A673 (cell line): ENCODE measurements around the gene ZNF319. TPM values are rescaled to one million over a fixed set of nuclear protein-coding genes. Genes with fewer than 3 reads are reported as not detected.

ENCODE experiments used
- BruUV-seq: library from RNA; stranded (reverse); fragments of 400-500 nt; replicated peaks from 2 replicates; lab custom pipeline; 2021; lab: Mats Ljungman, UMichigan
- CTCF ChIA-PET: fragments of 300-600 bp; sonication (Branson Sonifier 250); formaldehyde crosslinking; loops from one replicate; lab custom pipeline; 2022; ENCODE audit warnings: antibody characterized with exemption; lab: Charles Lee
- POLR2A ChIA-PET: fragments of 300-600 bp; sonication (Branson Sonifier 250); formaldehyde crosslinking; loops from one replicate; lab custom pipeline; 2022; ENCODE audit warnings: antibody characterized with exemption; ENCODE audit not compliant: low non-redundant PET; lab: Charles Lee
- DNase-seq: peaks from one replicate; pipeline ENCODE4 v3.0.0-alpha.2; 2015; ENCODE audit warnings: low spot score
- H3K27ac ChIP-seq: fragments of 200-600 bp; sonication (generic); 2 replicates; pipeline ENCODE4 v1.5.1; 2016; ENCODE audit warnings: mixed run types, low read depth, mild to moderate bottlenecking, mixed read lengths, antibody characterized with exemption, low read length; ENCODE audit not compliant: poor library complexity, severe bottlenecking
- H3K27me3 ChIP-seq: fragments of 200-600 bp; sonication (generic); replicated peaks from 2 replicates; pipeline ENCODE4 v1.6.1; 2017; ENCODE audit warnings: mixed run types, low read depth, mild to moderate bottlenecking, mixed read lengths, antibody characterized with exemption, low read length; ENCODE audit not compliant: insufficient read depth, poor library complexity
- H3K36me3 ChIP-seq: fragments of 200-600 bp; sonication (generic); 2 replicates; pipeline ENCODE4 v1.6.1; 2016; ENCODE audit warnings: mixed run types, mild to moderate bottlenecking, mixed read lengths, antibody characterized with exemption, low read length; ENCODE audit not compliant: insufficient read depth, poor library complexity, severe bottlenecking
- H3K4me1 ChIP-seq: fragments of 200-600 bp; sonication (generic); 2 replicates; pipeline ENCODE4 v1.6.1; 2017; ENCODE audit warnings: mixed run types, mild to moderate bottlenecking, mixed read lengths, antibody characterized with exemption, low read length; ENCODE audit not compliant: insufficient read depth, poor library complexity, severe bottlenecking
- H3K4me3 ChIP-seq: fragments of 200-600 bp; sonication (generic); 2 replicates; pipeline ENCODE4 v1.5.1; 2016; ENCODE audit warnings: low read depth, mixed run types, mild to moderate bottlenecking, mixed read lengths, low read length; ENCODE audit not compliant: poor library complexity, severe bottlenecking
- H3K9me3 ChIP-seq: fragments of 200-600 bp; sonication (generic); 2 replicates; pipeline ENCODE4 v1.6.1; 2016; ENCODE audit warnings: mixed run types, low read depth, mild to moderate bottlenecking, mixed read lengths, antibody characterized with exemption, low read length; ENCODE audit not compliant: poor library complexity, severe bottlenecking
- EZH2 ChIP-seq: fragments of 200-600 bp; sonication (generic); IDR thresholded peaks from 2 replicates; pipeline ENCODE4 v1.6.1; 2017; ENCODE audit warnings: borderline replicate concordance, low read depth, mild to moderate bottlenecking, mixed read lengths, antibody characterized with exemption, low read length; ENCODE audit not compliant: poor library complexity, severe bottlenecking
- intact Hi-C: fragments of 100-400 bp; cut with micrococcal nuclease; formaldehyde crosslinking; loops from one replicate; pipeline ENCODE4 v1.10.0; 2022; ENCODE audit not compliant: unreplicated experiment
- total RNA-seq: library from RNA; stranded (reverse); gene quantifications from 2 replicates; pipeline ENCODE4 v1.2.3, GENCODE V29; 2021
- TF ChIP-seq, protein P1 (sequence below): fragments of 300-800, 200-600 bp; sonication (generic); conservative IDR thresholded peaks from 2 replicates; pipeline ENCODE4 v1.5.1; 2017; ENCODE audit warnings: low read depth, mild to moderate bottlenecking, antibody characterized with exemption, low read length, moderate library complexity, mixed read lengths

Gene ZNF319
- total RNA-seq, 1 experiment from 2014 or later, result 12.9 TPM

DNA sequence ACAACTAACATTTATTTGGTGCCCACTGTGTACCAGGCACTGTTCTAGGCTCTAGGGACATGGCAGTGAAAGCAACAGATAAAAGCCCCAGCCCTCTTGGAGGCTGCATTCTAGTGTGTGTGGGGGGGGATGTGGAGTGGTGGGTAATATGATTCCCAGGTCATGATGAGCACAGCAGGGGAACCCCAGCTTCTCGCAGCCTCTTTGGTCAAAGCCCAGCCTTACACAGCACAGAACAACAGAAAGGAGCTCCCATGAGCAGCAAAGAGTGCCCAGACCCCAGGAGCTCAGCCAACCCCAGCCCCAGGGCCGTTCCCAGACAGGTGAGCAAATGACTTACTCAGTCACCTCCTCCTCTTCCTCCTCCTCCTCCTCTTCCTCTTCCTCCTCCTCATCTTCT lies 51.5 kb downstream of the ZNF319 start:
- H3K36me3 ChIP-seq, result no peaks in the 10 kb centered on the region
- H3K4me3 ChIP-seq, result no peak overlapping the region
- TF ChIP-seq EZH2, result no peak
- TF ChIP-seq, protein P1, sequence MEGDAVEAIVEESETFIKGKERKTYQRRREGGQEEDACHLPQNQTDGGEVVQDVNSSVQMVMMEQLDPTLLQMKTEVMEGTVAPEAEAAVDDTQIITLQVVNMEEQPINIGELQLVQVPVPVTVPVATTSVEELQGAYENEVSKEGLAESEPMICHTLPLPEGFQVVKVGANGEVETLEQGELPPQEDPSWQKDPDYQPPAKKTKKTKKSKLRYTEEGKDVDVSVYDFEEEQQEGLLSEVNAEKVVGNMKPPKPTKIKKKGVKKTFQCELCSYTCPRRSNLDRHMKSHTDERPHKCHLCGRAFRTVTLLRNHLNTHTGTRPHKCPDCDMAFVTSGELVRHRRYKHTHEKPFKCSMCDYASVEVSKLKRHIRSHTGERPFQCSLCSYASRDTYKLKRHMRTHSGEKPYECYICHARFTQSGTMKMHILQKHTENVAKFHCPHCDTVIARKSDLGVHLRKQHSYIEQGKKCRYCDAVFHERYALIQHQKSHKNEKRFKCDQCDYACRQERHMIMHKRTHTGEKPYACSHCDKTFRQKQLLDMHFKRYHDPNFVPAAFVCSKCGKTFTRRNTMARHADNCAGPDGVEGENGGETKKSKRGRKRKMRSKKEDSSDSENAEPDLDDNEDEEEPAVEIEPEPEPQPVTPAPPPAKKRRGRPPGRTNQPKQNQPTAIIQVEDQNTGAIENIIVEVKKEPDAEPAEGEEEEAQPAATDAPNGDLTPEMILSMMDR, result no peak
- no peak overlapping the region for H3K27ac ChIP-seq
- POLR2A ChIA-PET, result no interaction called here
- no peak for DNase-seq
- CTCF ChIA-PET, result no interaction called here
- H3K27me3 ChIP-seq, result no peaks in the 10 kb centered on the region
- H3K9me3 ChIP-seq, result no peaks in the 10 kb centered on the region
- intact Hi-C loops, result no loop called here
- peaks cover 16% of the 10 kb centered on the region for H3K4me1 ChIP-seq
- BruUV-seq, result no TSS peak

DNA sequence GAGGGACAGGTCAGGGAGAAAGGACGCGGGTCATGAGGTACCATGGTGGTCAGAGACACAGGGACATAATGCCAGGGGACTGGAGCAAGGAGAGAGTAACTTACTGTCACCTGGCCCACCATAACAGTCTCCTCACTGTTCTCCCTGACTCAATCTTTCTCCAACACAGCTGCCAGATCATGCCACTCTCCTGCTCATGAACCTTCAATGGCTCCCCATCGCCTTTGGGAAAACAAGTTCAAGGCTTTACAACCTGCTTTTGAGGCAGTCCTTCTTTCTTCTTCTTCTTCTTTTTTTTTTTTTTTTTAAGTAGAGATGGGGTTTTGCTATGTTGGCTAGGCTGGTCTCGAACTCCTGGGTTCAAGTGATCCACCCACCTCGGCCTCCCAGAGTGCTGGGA lies 52.4 kb downstream of the ZNF319 start:
- POLR2A ChIA-PET, result no interaction called here
- Histone ChIP-seq H3K27me3 (no peaks in the 10 kb centered on the region), H3K27ac (no peak overlapping the region), H3K9me3 (no peaks in the 10 kb centered on the region), H3K36me3 (no peaks in the 10 kb centered on the region), H3K4me3 (no peak overlapping the region), H3K4me1 (peaks cover 16% of the 10 kb centered on the region)
- no peak for TF ChIP-seq EZH2
- TF ChIP-seq, protein P1, result no peak
- no peak for DNase-seq
- intact Hi-C loops, result no loop called here
- BruUV-seq, result no TSS peak
- CTCF ChIA-PET, result no interaction called here

DNA sequence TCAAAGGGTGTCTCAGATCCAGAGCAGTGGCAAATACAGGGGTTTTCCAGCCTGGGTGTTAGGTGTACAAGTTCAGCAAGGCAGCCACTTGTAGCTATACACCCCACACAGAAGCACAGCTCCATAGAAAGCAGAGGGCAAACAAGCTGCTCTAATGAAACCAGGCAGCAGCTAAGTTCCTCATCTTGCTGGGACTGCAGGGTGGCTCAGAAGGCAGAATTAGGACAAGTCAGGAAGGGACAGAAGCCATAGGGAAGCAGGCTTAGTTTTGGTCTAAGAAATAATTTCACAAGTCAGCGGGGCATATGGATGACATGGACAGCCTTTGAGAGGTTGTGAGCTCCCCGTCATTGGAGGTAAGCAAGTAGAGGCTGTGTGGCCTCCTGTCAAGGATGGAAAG lies 53.2 kb downstream of the ZNF319 start:
- Histone ChIP-seq H3K4me1 (peaks cover 14% of the 10 kb centered on the region), H3K27me3 (no peaks in the 10 kb centered on the region), H3K4me3 (no peak overlapping the region), H3K27ac (no peak overlapping the region), H3K9me3 (no peaks in the 10 kb centered on the region), H3K36me3 (no peaks in the 10 kb centered on the region)
- intact Hi-C loops, result no loop called here
- CTCF ChIA-PET, result no interaction called here
- DNase-seq, result no peak
- POLR2A ChIA-PET, result no interaction called here
- no peak for TF ChIP-seq EZH2
- TF ChIP-seq, protein P1, result no peak
- no TSS peak for BruUV-seq
